ENCODE measurements around the gene TCERG1. TPM values are rescaled to one million over a fixed set of nuclear protein-coding genes. Genes with fewer than 3 reads are reported as not detected.

TCERG1 gene
- total and polyA plus RNA-seq, 5 donors from 2014 or later: 28.2 to 86.9 (median 30.5) TPM

DNA sequence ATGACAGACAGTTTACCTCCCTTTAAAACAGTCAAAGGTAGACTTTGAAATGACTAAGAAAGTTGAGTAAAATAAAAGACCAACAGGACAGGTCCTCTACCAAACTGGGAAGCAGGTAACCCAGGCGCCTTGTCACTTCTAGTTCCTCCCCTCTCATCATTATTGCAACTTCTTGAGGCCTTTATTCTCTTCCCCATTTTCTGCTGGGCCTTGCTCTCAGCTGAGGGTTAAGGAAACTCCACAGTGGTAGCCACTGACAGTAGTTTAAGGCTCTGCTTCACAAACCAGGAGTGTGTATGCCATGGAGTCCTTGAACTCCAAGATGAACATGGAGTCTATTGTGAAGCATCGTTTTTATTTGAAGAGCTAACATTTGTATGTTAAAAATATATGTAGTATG is 36.9 kb upstream of the TCERG1 start:
- no peaks in the 10 kb centered on the region for H3K4me1 Mint-ChIP-seq
- no peaks in the 10 kb centered on the region for H3K4me1 ChIP-seq (ENCODE audit: control insufficient read depth, insufficient read depth, low read length, poor library complexity, severe bottlenecking)
- no peak overlapping the region for H3K4me3 ChIP-seq (ENCODE audit: low read depth, low read length)
- H3K27ac ChIP-seq (ENCODE audit: insufficient read depth, low read length, poor library complexity, severe bottlenecking): no peak overlapping the region
- H3K9me3 Mint-ChIP-seq: peaks cover 0 to 2% (median 0%) of the 10 kb centered on the region in 7 donors
- H3K4me3 Mint-ChIP-seq: no peak overlapping the region
- H3K36me3 Mint-ChIP-seq: no peaks in the 10 kb centered on the region
- peaks cover 26% of the 10 kb centered on the region for H3K27me3 Mint-ChIP-seq
- ATAC-seq (ENCODE audit: low read depth in 2 of 2) (no peak), DNase-seq (no peak)
- H3K9me3 ChIP-seq (ENCODE audit: control insufficient read depth in 2 of 2, low read length in 2 of 2): no peaks in the 10 kb centered on the region
- H3K27ac Mint-ChIP-seq: no peak overlapping the region
- no peaks in the 10 kb centered on the region for H3K36me3 ChIP-seq (ENCODE audit: control insufficient read depth, insufficient read depth, low read length)
- peaks cover 6% of the 10 kb centered on the region for H3K27me3 ChIP-seq (ENCODE audit: control insufficient read depth, insufficient read depth, low read length)

DNA sequence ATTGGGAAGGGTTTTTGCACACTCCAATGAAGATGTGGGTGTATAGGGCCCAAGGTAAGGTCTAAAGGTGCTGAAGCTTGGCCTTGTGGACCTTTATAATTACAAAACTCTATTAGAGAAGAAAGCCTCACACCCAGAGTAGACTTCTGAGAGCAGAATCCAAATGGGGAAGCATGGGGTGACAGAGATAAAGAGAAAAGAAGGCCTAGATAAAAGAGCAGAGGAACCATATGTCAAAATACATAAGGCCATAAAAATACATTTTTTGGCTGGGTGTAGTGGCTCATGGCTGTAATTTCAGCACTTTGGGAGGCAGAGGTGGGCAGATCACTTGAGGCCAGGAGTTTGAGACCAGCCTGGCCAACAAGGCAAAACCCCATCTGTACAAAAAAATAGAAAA is 27.4 kb upstream of the TCERG1 start:
- ATAC-seq (ENCODE audit: low read depth in 2 of 2): no peak
- Mint-ChIP-seq H3K27ac (no peak overlapping the region), H3K4me3 (no peak overlapping the region), H3K36me3 (no peaks in the 10 kb centered on the region), H3K4me1 (peaks cover 0 to 5% (median 0%) of the 10 kb centered on the region in 4 donors), H3K9me3 (no peaks in the 10 kb centered on the region), H3K27me3 (peaks cover 28% of the 10 kb centered on the region)
- no peaks in the 10 kb centered on the region for H3K9me3 ChIP-seq (ENCODE audit: control insufficient read depth in 2 of 2, low read length in 2 of 2)
- H3K36me3 ChIP-seq (ENCODE audit: control insufficient read depth, insufficient read depth, low read length): no peaks in the 10 kb centered on the region
- H3K27me3 ChIP-seq (ENCODE audit: control insufficient read depth, insufficient read depth, low read length): peaks cover 6% of the 10 kb centered on the region
- DNase-seq: no peak
- H3K27ac ChIP-seq (ENCODE audit: insufficient read depth, low read length, poor library complexity, severe bottlenecking): no peak overlapping the region
- H3K4me1 ChIP-seq (ENCODE audit: control insufficient read depth, insufficient read depth, low read length, poor library complexity, severe bottlenecking): no peaks in the 10 kb centered on the region
- no peak overlapping the region for H3K4me3 ChIP-seq (ENCODE audit: low read depth, low read length)

DNA sequence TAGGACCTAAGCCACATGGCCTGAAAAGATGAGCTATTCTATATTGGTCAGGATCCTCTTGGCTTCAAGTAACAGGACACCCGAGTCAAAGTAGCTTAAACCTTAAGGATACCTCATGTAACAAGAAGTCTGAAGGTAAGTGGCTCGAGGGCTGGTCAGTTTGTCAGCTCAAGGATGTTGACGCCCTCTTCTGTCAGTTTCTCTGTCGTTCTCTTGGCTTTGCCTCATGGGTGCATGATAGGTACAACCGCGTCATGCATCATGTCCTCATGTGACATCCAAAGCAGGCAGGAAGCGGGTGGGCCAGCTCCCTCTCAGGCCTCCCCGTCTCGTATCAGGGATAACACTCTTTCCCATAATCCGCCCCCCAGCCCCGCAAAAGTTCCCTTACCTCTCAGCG is 22.1 kb upstream of the TCERG1 start:
- peaks cover 28% of the 10 kb centered on the region for H3K27me3 Mint-ChIP-seq
- Histone ChIP-seq H3K36me3 (ENCODE audit: control insufficient read depth, insufficient read depth, low read length) (no peaks in the 10 kb centered on the region), H3K27ac (ENCODE audit: insufficient read depth, low read length, poor library complexity, severe bottlenecking) (no peak overlapping the region), H3K4me3 (ENCODE audit: low read depth, low read length) (no peak overlapping the region), H3K9me3 (ENCODE audit: control insufficient read depth in 2 of 2, low read length in 2 of 2) (no peaks in the 10 kb centered on the region), H3K27me3 (ENCODE audit: control insufficient read depth, insufficient read depth, low read length) (peaks cover 7% of the 10 kb centered on the region), H3K4me1 (ENCODE audit: control insufficient read depth, insufficient read depth, low read length, poor library complexity, severe bottlenecking) (no peaks in the 10 kb centered on the region)
- no peak overlapping the region for H3K4me3 Mint-ChIP-seq
- DNase-seq (no peak), ATAC-seq (ENCODE audit: low read depth in 2 of 2) (no peak)
- no peak overlapping the region for H3K27ac Mint-ChIP-seq
- no peaks in the 10 kb centered on the region for H3K9me3 Mint-ChIP-seq
- H3K36me3 Mint-ChIP-seq: no peaks in the 10 kb centered on the region
- H3K4me1 Mint-ChIP-seq: peaks cover 0 to 6% (median 4%) of the 10 kb centered on the region in 4 donors

DNA sequence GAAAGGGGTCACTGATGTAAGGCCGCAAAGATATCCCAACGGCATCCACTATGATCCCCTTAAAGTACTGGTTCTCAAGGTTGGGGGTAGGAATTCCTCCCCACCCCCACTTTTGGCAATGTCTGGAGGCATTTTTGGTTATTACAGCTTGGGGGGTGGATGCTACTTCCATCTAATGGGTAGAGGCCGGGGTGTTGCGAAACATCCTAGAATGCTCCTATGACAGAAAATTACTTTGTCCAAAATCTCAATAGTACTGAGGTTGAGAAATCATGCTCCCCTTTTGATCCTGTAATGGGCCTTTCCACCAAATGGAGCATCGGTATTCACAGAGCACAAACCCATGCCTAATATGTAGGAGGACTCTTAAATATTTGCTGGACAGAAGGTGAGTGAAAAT is 20.8 kb upstream of the TCERG1 start:
- no peak for DNase-seq

DNA sequence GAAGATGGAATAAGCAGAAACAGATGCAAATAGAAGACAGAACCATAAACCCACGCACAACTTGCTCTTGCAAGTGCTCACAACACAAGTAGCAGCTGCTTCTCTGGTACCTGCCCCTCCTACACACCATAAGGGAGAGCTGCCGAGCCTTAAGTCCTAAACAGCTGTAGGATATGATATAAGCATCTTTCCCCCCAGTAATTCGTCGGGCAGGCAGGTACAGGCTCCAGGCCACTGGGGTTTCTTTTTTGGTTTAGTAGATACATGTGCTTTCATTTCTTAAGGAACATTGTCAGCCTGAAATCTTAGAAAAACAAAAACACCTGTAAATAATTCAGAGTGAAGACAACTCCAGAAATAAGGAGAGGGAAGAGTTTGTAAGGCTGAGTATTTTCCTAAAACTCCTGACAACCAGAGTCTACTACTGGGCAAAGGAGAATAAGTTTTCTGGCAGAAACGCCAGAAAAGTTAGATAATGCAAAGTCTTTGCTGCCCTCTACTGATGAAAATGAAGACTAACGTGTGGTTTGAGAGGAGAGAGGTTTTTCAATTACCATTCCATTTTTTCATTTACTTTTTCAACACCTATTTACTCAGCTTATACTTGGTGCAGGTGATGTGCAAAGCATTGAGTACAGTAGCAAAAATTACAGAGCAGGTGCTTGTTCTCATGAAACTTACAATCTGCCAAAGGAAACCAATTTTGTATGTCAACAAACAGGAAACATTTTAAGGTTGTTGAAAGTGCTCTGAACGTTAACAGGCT is 20.1 kb upstream of the TCERG1 start:
- peak in 2 of 3 donors; percentile 35 to 40 for DNase-seq
- no peaks in the 10 kb centered on the region for H3K36me3 Mint-ChIP-seq

More for the DNA sequence above, 20.8 kb upstream of the TCERG1 start:
- H3K36me3 ChIP-seq (ENCODE audit: control insufficient read depth, insufficient read depth, low read length): no peaks in the 10 kb centered on the region
- no peaks in the 10 kb centered on the region for H3K36me3 Mint-ChIP-seq
- H3K9me3 ChIP-seq (ENCODE audit: control insufficient read depth in 2 of 2, low read length in 2 of 2): no peaks in the 10 kb centered on the region
- H3K4me3 ChIP-seq (ENCODE audit: low read depth, low read length): no peak overlapping the region
- no peak overlapping the region for H3K27ac Mint-ChIP-seq
- no peaks in the 10 kb centered on the region for H3K4me1 ChIP-seq (ENCODE audit: control insufficient read depth, insufficient read depth, low read length, poor library complexity, severe bottlenecking)
- H3K4me3 Mint-ChIP-seq: no peak overlapping the region
- no peaks in the 10 kb centered on the region for H3K9me3 Mint-ChIP-seq
- no peak for ATAC-seq (ENCODE audit: low read depth in 2 of 2)
- H3K27me3 ChIP-seq (ENCODE audit: control insufficient read depth, insufficient read depth, low read length): peaks cover 7% of the 10 kb centered on the region
- H3K27me3 Mint-ChIP-seq: peaks cover 25% of the 10 kb centered on the region
- H3K4me1 Mint-ChIP-seq: peaks cover 0 to 6% (median 4%) of the 10 kb centered on the region in 4 donors
- no peak overlapping the region for H3K27ac ChIP-seq (ENCODE audit: insufficient read depth, low read length, poor library complexity, severe bottlenecking)

DNA sequence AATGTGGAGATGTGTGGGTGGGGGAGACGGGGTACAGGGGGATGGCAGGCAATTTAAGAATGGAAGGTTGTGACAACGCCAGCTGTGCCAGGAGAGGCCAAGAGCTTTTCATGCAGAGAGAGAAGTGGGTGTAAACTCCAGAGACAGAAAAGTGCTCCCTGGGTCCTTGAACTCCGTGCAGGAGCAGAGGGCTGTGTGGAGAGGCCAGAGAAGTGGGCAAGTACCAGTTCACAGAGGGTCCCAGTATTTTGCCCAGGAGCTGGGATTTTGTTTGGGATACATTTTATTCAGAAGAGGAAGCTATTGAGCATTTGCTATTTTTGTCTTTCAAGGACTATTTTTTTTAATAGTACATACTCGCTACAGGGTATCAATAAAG is 19.5 kb upstream of the TCERG1 start:
- Histone ChIP-seq H3K27ac (ENCODE audit: insufficient read depth, low read length, poor library complexity, severe bottlenecking) (no peak overlapping the region), H3K9me3 (ENCODE audit: control insufficient read depth in 2 of 2, low read length in 2 of 2) (no peaks in the 10 kb centered on the region), H3K27me3 (ENCODE audit: control insufficient read depth, insufficient read depth, low read length) (peaks cover 7% of the 10 kb centered on the region), H3K4me3 (ENCODE audit: low read depth, low read length) (no peak overlapping the region), H3K36me3 (ENCODE audit: control insufficient read depth, insufficient read depth, low read length) (no peaks in the 10 kb centered on the region), H3K4me1 (ENCODE audit: control insufficient read depth, insufficient read depth, low read length, poor library complexity, severe bottlenecking) (no peaks in the 10 kb centered on the region)
- H3K27me3 Mint-ChIP-seq: peaks cover 19% of the 10 kb centered on the region
- H3K4me3 Mint-ChIP-seq: no peak overlapping the region
- DNase-seq (no peak), ATAC-seq (ENCODE audit: low read depth in 2 of 2) (no peak)
- H3K36me3 Mint-ChIP-seq: no peaks in the 10 kb centered on the region
- H3K4me1 Mint-ChIP-seq: peaks cover 0 to 6% (median 4%) of the 10 kb centered on the region in 4 donors
- H3K9me3 Mint-ChIP-seq: no peaks in the 10 kb centered on the region
- no peak overlapping the region for H3K27ac Mint-ChIP-seq

More for the DNA sequence above, 20.1 kb upstream of the TCERG1 start:
- Histone ChIP-seq H3K27me3 (ENCODE audit: control insufficient read depth, insufficient read depth, low read length) (peaks cover 7% of the 10 kb centered on the region), H3K9me3 (ENCODE audit: control insufficient read depth in 2 of 2, low read length in 2 of 2) (no peaks in the 10 kb centered on the region), H3K4me1 (ENCODE audit: control insufficient read depth, insufficient read depth, low read length, poor library complexity, severe bottlenecking) (no peaks in the 10 kb centered on the region), H3K27ac (ENCODE audit: insufficient read depth, low read length, poor library complexity, severe bottlenecking) (no peak overlapping the region), H3K4me3 (ENCODE audit: low read depth, low read length) (no peak overlapping the region), H3K36me3 (ENCODE audit: control insufficient read depth, insufficient read depth, low read length) (no peaks in the 10 kb centered on the region)
- H3K27me3 Mint-ChIP-seq: peaks cover 18% of the 10 kb centered on the region
- peak; percentile 46 to 47 for ATAC-seq (ENCODE audit: low read depth in 2 of 2)
- no peak overlapping the region for H3K4me3 Mint-ChIP-seq
- no peaks in the 10 kb centered on the region for H3K9me3 Mint-ChIP-seq
- H3K27ac Mint-ChIP-seq: no peak overlapping the region
- H3K4me1 Mint-ChIP-seq: peaks cover 0 to 6% (median 4%) of the 10 kb centered on the region in 4 donors

DNA sequence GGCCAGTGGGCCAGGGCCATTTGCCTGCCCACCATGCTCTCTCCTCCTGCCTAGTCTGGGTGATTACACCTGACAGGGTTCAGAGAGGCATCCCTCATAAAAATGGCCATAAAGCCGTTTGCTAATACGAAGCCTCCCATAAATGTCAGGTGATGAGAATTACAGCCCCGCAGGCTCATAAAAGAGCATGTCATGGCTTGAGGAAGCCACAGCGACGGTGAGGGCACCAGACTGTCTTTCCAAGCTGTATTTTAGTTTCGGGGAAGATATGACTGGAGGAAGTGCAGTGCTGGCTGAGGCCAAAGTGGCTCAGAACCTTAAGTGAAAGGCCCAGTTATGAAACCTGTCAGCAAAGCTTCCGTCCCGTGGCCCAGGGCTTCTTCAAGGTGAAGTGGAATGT is 18.5 kb upstream of the TCERG1 start:
- Mint-ChIP-seq H3K27me3 (peaks cover 21% of the 10 kb centered on the region), H3K4me3 (no peak overlapping the region), H3K4me1 (peaks cover 0 to 6% (median 4%) of the 10 kb centered on the region in 4 donors), H3K36me3 (no peaks in the 10 kb centered on the region), H3K27ac (peak overlapping the region in 1 of 3 donors; percentile 10), H3K9me3 (no peaks in the 10 kb centered on the region)
- Histone ChIP-seq H3K4me1 (ENCODE audit: control insufficient read depth, insufficient read depth, low read length, poor library complexity, severe bottlenecking) (no peaks in the 10 kb centered on the region), H3K27ac (ENCODE audit: insufficient read depth, low read length, poor library complexity, severe bottlenecking) (no peak overlapping the region), H3K27me3 (ENCODE audit: control insufficient read depth, insufficient read depth, low read length) (peaks cover 7% of the 10 kb centered on the region), H3K4me3 (ENCODE audit: low read depth, low read length) (no peak overlapping the region), H3K9me3 (ENCODE audit: control insufficient read depth in 2 of 2, low read length in 2 of 2) (no peaks in the 10 kb centered on the region), H3K36me3 (ENCODE audit: control insufficient read depth, insufficient read depth, low read length) (no peaks in the 10 kb centered on the region)
- no peak for DNase-seq
- ATAC-seq (ENCODE audit: low read depth in 2 of 2): no peak

DNA sequence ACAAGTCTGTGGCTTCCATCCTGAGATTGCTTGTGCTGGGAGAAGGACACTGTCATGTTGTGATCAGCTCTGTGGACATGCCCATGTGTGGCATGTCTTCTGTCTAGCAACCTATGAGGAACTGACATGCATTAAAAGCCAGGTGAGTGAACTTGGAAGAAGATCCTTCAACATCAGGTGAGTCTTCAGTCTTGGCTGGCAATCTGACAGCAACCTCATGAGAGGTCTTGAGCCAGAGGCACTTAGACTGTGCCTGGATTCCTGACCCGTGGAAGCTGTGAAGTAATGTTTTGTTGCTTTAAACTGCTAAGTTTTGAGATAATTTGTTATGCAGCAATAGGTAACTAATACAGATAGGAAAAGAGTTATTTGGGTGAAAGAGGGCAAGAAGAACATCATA is 6.8 kb upstream of the TCERG1 start:
- Mint-ChIP-seq H3K27me3 (peaks cover 57% of the 10 kb centered on the region), H3K9me3 (no peaks in the 10 kb centered on the region), H3K4me3 (no peak overlapping the region), H3K27ac (no peak overlapping the region), H3K4me1 (no peaks in the 10 kb centered on the region), H3K36me3 (no peaks in the 10 kb centered on the region)
- Histone ChIP-seq H3K9me3 (ENCODE audit: control insufficient read depth in 2 of 2, low read length in 2 of 2) (no peaks in the 10 kb centered on the region), H3K36me3 (ENCODE audit: control insufficient read depth, insufficient read depth, low read length) (no peaks in the 10 kb centered on the region), H3K27ac (ENCODE audit: insufficient read depth, low read length, poor library complexity, severe bottlenecking) (no peak overlapping the region), H3K27me3 (ENCODE audit: control insufficient read depth, insufficient read depth, low read length) (peaks cover 27% of the 10 kb centered on the region), H3K4me1 (ENCODE audit: control insufficient read depth, insufficient read depth, low read length, poor library complexity, severe bottlenecking) (no peaks in the 10 kb centered on the region), H3K4me3 (ENCODE audit: low read depth, low read length) (no peak overlapping the region)
- no peak for DNase-seq
- no peak for ATAC-seq (ENCODE audit: low read depth in 2 of 2)

All from CD4-positive, CD25-positive, alpha-beta regulatory T cell (primary cell).